Spleen (tissue), 11 donors: Measurements from ENCODE around the gene IQGAP2. TPM values are rescaled to one million over a fixed set of nuclear protein-coding genes. Genes with fewer than 3 reads are reported as not detected.

ENCODE experiments used
- DNase-seq: peaks from one replicate; pipeline ENCODE4 v3.0.0-alpha.2; 2020
- H3K27ac ChIP-seq, 8 donors: fragments of 200-600 bp; sonication (generic) in 7 of 8; 1 replicate in 4 of 8; 2 replicates in 4 of 8; pipeline versions ENCODE4 v1.5.0 to v1.8.0; 2016 to 2021; ENCODE audit warnings: inconsistent platforms in 4 of 8, mild to moderate bottlenecking in 4 of 8, moderate library complexity in 1 of 8
- H3K27me3 ChIP-seq, 7 donors: fragments of 200-600 bp; sonication (generic) in 6 of 7; replicated peaks in 1 of 7; 1 replicate in 4 of 7; 2 replicates in 3 of 7; pipeline versions ENCODE4 v1.5.0 to v1.8.0; 2016 to 2021; ENCODE audit warnings: inconsistent platforms in 3 of 7, mild to moderate bottlenecking in 1 of 7
- H3K36me3 ChIP-seq, 6 donors: fragments of 200-600 bp; sonication (generic) in 5 of 6; 1 replicate in 4 of 6; 2 replicates in 2 of 6; pipeline versions ENCODE4 v1.5.0 to v1.8.0; 2016 to 2021; ENCODE audit warnings: inconsistent platforms in 2 of 6
- H3K4me1 ChIP-seq, 6 donors: fragments of 200-600 bp; sonication (generic) in 5 of 6; 1 replicate in 3 of 6; 2 replicates in 3 of 6; pipeline versions ENCODE4 v1.5.0 to v1.8.0; 2016 to 2021; ENCODE audit warnings: inconsistent platforms in 3 of 6
- H3K4me3 ChIP-seq, 8 donors: fragments of 200-600 bp; sonication (generic) in 7 of 8; 1 replicate in 4 of 8; 2 replicates in 4 of 8; pipeline versions ENCODE4 v1.5.0 to v1.8.0; 2016 to 2021; ENCODE audit warnings: inconsistent platforms in 4 of 8, mild to moderate bottlenecking in 4 of 8, moderate library complexity in 2 of 8
- H3K9me3 ChIP-seq, 8 donors: fragments of 200-600 bp; sonication (generic) in 7 of 8; 1 replicate in 4 of 8; 2 replicates in 4 of 8; pipeline versions ENCODE4 v1.5.0 to v1.8.0; 2016 to 2021; ENCODE audit warnings: inconsistent platforms in 4 of 8
- CTCF ChIP-seq, 11 experiments: fragments of 200-600 bp in 7 of 11; fragments of 450-650 bp in 4 of 11; sonication (generic) in 4 of 11; IDR thresholded peaks in 8 of 11; conservative IDR thresholded peaks in 3 of 11; 1 replicate in 7 of 11; 2 replicates in 4 of 11; pipeline versions ENCODE4 v1.4.0 to v1.8.0; 2016 to 2021; ENCODE audit warnings: antibody characterized with exemption in 11 of 11, inconsistent platforms in 4 of 11, mild to moderate bottlenecking in 1 of 11
- POLR2A ChIP-seq, 3 donors: fragments of 450-650 bp; IDR thresholded peaks; one replicate each; pipeline ENCODE4 v1.5.1; 2017; ENCODE audit warnings: antibody characterized with exemption in 3 of 3, mild to moderate bottlenecking in 1 of 3
- POLR2AphosphoS5 ChIP-seq, 3 donors: sonication (generic); formaldehyde crosslinking; IDR thresholded peaks; one replicate each; pipeline ENCODE4 v1.5.1; 2017; ENCODE audit warnings: antibody characterized with exemption in 3 of 3
- WGBS, 5 donors: extraction: QIAGEN DNeasy Blood & Tissue Kit in 3 of 5; methylation state at CpG; one replicate each; pipeline versions ENCODE4 v1.1.5 to v1.1.7; 2013 to 2018; 5-methylcytosine and 5-hydroxymethylcytosine counted together
- intact Hi-C: fragments of 100-400 bp; cut with DNase I; formaldehyde crosslinking; loops from one replicate; pipeline ENCODE4 v1.15.0; 2023; ENCODE audit warnings: low total_unique reads
- polyA plus RNA-seq, 3 donors: library from polyadenylated mRNA; stranded (reverse); fragments of 200-250 nt; gene quantifications; one replicate each; pipeline ENCODE4 v1.2.1, GENCODE V29; 2013
- total RNA-seq, 7 donors: library from RNA; depleted of rRNA in 3 of 7; stranded (reverse); fragments of >200 nt in 3 of 7; fragmentation: NEBNext Ultra II Directional in 4 of 7; extraction: Animal tissue kit (Norgen Biotek cat#: 25700) in 4 of 7; gene quantifications; one replicate each; pipeline versions ENCODE4 v1.1.0 to v1.2.1, GENCODE V29; 2016 to 2021
- donor health status: healthy with polysubstance abuse.
- donor health status: DM: no; HTN: no; CAD: no; lungs with moderate emphysema.
- donor health status: DM: no; HTN: no; CAD: no.
- donor health status: Bipolar disorder and iron deficiency.
- donor health status: healthy.
- donor health status: DM: no; HTN: no; CAD: no.
- donor health status: DM: yes; HTN: yes; CAD: no.

Gene IQGAP2
- total and polyA plus RNA-seq, 10 donors: 9.3 to 83.6 (median 52.8) TPM

- 71 to 87% (median 84%) methylated on average over 4 of the region's 4 CpGs for WGBS, 5 donors
- DNase-seq: no peak
- intact Hi-C loops: no loop called here
- Histone ChIP-seq H3K9me3 (no peaks in the 10 kb centered on the region), H3K36me3 (no peaks in the 10 kb centered on the region), H3K4me3 (no peak overlapping the region), H3K27me3 (no peaks in the 10 kb centered on the region), H3K4me1 (no peaks in the 10 kb centered on the region), H3K27ac (no peak overlapping the region)
- TF ChIP-seq CTCF (IDR thresholded peaks at IDR 0.05 in 8 of 11, conservative IDR thresholded peaks at IDR 0.05 in 3 of 11) (no peak), POLR2A (IDR thresholded peaks at IDR 0.05) (no peak)
Measured at GRCh38 chr5:76495870-76496269, 92.8 kb downstream of the IQGAP2 start.

GRCh38 chr5:76497065-76497460 is 94.0 kb downstream of the IQGAP2 start:
- H3K4me1 ChIP-seq: no peaks in the 10 kb centered on the region
- no peaks in the 10 kb centered on the region for H3K36me3 ChIP-seq
- no peaks in the 10 kb centered on the region for H3K9me3 ChIP-seq
- H3K27me3 ChIP-seq: no peaks in the 10 kb centered on the region
- 85 to 88% (median 87%) methylated on average over 4 of the region's 4 CpGs for WGBS, 5 donors
- H3K4me3 ChIP-seq: no peak overlapping the region
- DNase-seq: no peak
- intact Hi-C loops: no loop called here
- no peak overlapping the region for H3K27ac ChIP-seq
- no peak for TF ChIP-seq POLR2A (IDR thresholded peaks at IDR 0.05)
- TF ChIP-seq POLR2AphosphoS5 (IDR thresholded peaks at IDR 0.05): no peak
- no peak for TF ChIP-seq CTCF (IDR thresholded peaks at IDR 0.05 in 8 of 11, conservative IDR thresholded peaks at IDR 0.05 in 3 of 11)

GRCh38 chr5:76497986-76498717 is 95.1 kb downstream of the IQGAP2 start:
- Histone ChIP-seq H3K27me3 (no peaks in the 10 kb centered on the region), H3K36me3 (no peaks in the 10 kb centered on the region), H3K4me1 (no peaks in the 10 kb centered on the region), H3K9me3 (no peaks in the 10 kb centered on the region), H3K4me3 (no peak overlapping the region), H3K27ac (no peak overlapping the region)
- intact Hi-C loops: no loop called here
- WGBS, 5 donors: 82 to 87% (median 87%) methylated on average over 4 of the region's 4 CpGs
- DNase-seq: no peak
- no peak for TF ChIP-seq POLR2AphosphoS5 (IDR thresholded peaks at IDR 0.05)
- TF ChIP-seq CTCF (IDR thresholded peaks at IDR 0.05 in 8 of 11, conservative IDR thresholded peaks at IDR 0.05 in 3 of 11): no peak
- TF ChIP-seq POLR2A (IDR thresholded peaks at IDR 0.05): no peak

GRCh38 chr5:76499507-76500161 is 96.5 kb downstream of the IQGAP2 start:
- no peaks in the 10 kb centered on the region for H3K9me3 ChIP-seq
- H3K27ac ChIP-seq: no peak overlapping the region
- peaks cover 0 to 4% (median 0%) of the 10 kb centered on the region in 6 donors for H3K4me1 ChIP-seq
- H3K4me3 ChIP-seq: no peak overlapping the region
- 87 to 98% (median 95%) methylated on average over 2 of the region's 2 CpGs for WGBS, 5 donors
- TF ChIP-seq CTCF (IDR thresholded peaks at IDR 0.05 in 8 of 11, conservative IDR thresholded peaks at IDR 0.05 in 3 of 11) (no peak), POLR2AphosphoS5 (IDR thresholded peaks at IDR 0.05) (no peak), POLR2A (IDR thresholded peaks at IDR 0.05) (no peak)
- H3K36me3 ChIP-seq: no peaks in the 10 kb centered on the region
- H3K27me3 ChIP-seq: no peaks in the 10 kb centered on the region
- no peak for DNase-seq
- intact Hi-C loops: no loop called here
